Peyer's patch (tissue), 4 donors: ENCODE measurements around the gene DAZAP1.

Experiments used
- POLR2A ChIP-seq, 2 donors: fragments of 450-650 bp; IDR thresholded peaks; one replicate each; pipeline ENCODE4 v1.5.1; 2017; ENCODE audit warnings: antibody characterized with exemption in 2 of 2, mild to moderate bottlenecking in 2 of 2, moderate library complexity in 2 of 2
- TF ChIP-seq, protein P1 (sequence below), 6 experiments: fragments of 450-650 bp in 4 of 6; fragments of 200-600 bp in 2 of 6; sonication (generic) in 1 of 6; IDR thresholded peaks; one replicate each; pipeline ENCODE4 v1.5.1; 2017 to 2019; ENCODE audit warnings: antibody characterized with exemption in 6 of 6, mild to moderate bottlenecking in 3 of 6, moderate library complexity in 1 of 6

DNA sequence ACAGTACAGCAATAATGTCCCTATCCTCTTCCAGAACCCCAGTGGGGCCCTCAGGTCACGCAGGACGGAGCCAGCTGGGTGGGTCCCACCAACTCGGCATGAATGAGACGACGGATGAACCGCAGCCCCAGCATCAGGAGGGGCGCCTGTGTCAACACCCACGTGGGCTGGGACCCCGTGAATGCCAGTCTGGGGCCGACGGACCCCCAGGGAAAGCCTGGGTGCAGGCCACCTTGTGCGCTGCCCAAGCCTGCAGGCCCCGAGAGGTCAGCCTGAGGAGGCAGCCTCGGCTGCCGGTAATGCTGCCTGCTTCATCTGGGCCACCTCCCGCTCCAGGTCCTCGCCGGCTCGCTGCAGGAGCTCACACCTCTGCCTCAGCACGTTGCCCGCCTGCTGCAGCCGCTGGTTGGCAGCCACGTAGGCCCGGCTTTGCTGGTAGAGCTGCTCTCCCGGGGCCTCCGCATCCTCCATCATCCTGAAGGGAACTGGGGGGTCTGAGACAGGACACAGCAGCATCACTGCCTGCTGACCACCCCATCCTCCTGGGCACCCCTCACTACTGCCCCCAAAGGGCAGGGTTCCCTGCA, 67.5 kb downstream of the DAZAP1 start:
- TF ChIP-seq, protein P1, sequence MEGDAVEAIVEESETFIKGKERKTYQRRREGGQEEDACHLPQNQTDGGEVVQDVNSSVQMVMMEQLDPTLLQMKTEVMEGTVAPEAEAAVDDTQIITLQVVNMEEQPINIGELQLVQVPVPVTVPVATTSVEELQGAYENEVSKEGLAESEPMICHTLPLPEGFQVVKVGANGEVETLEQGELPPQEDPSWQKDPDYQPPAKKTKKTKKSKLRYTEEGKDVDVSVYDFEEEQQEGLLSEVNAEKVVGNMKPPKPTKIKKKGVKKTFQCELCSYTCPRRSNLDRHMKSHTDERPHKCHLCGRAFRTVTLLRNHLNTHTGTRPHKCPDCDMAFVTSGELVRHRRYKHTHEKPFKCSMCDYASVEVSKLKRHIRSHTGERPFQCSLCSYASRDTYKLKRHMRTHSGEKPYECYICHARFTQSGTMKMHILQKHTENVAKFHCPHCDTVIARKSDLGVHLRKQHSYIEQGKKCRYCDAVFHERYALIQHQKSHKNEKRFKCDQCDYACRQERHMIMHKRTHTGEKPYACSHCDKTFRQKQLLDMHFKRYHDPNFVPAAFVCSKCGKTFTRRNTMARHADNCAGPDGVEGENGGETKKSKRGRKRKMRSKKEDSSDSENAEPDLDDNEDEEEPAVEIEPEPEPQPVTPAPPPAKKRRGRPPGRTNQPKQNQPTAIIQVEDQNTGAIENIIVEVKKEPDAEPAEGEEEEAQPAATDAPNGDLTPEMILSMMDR (IDR thresholded peaks at IDR 0.05), result no peak
- no peak for TF ChIP-seq POLR2A (IDR thresholded peaks at IDR 0.05)
